Breast epithelium (tissue), 3 donors: Measurements from ENCODE around the gene ZNF175.

Source experiments
- POLR2A ChIP-seq: fragments of 450-650 bp; IDR thresholded peaks from one replicate; pipeline ENCODE4 v1.6.1; 2016; ENCODE audit warnings: antibody characterized with exemption, mild to moderate bottlenecking, moderate library complexity
- TF ChIP-seq, protein P1 (sequence below), 3 donors: fragments of 450-650 bp; IDR thresholded peaks; one replicate each; pipeline ENCODE4 v1.5.1; 2016 to 2017; ENCODE audit warnings: antibody characterized with exemption in 3 of 3, mild to moderate bottlenecking in 3 of 3, moderate library complexity in 3 of 3

DNA sequence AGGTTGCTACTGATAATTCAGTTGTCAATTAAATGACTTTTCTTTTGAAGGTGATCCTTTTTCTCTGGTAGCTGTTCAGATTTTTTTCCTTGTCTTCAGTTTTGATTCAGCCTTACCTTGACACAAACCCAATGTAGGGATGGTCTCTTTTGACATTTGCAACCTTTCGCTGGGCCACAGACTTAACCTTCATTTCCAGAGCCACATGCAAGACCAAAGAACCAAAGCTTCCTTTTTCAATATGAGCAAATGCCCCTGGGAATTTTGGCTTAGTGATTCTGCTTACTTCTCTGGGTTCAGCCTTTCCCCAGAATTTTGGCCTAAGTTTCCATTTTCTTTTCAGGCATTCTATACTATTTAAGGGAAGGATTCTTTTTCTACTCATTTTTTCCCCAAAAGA, 39.5 kb downstream of the ZNF175 start:
- TF ChIP-seq, protein P1, sequence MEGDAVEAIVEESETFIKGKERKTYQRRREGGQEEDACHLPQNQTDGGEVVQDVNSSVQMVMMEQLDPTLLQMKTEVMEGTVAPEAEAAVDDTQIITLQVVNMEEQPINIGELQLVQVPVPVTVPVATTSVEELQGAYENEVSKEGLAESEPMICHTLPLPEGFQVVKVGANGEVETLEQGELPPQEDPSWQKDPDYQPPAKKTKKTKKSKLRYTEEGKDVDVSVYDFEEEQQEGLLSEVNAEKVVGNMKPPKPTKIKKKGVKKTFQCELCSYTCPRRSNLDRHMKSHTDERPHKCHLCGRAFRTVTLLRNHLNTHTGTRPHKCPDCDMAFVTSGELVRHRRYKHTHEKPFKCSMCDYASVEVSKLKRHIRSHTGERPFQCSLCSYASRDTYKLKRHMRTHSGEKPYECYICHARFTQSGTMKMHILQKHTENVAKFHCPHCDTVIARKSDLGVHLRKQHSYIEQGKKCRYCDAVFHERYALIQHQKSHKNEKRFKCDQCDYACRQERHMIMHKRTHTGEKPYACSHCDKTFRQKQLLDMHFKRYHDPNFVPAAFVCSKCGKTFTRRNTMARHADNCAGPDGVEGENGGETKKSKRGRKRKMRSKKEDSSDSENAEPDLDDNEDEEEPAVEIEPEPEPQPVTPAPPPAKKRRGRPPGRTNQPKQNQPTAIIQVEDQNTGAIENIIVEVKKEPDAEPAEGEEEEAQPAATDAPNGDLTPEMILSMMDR (IDR thresholded peaks at IDR 0.05) = no peak
- no peak for TF ChIP-seq POLR2A
